ENCODE measurements around the gene NT5M. TPM values are rescaled to one million over a fixed set of nuclear protein-coding genes. Genes with fewer than 3 reads are reported as not detected.

Gene NT5M
- total and polyA plus RNA-seq, 9 of the 15 experiments (the other 6 are each of a cell fraction or from before 2014, with no cell fraction given): 0.24 to 10.1 (median 3.4) TPM

GRCh38 chr17:17370711-17371110, 67.5 kb downstream of the NT5M start:
- FAIRE-seq (no peak), DNase-seq (ENCODE audit: extremely low read depth in 1 of 4, low spot score in 3 of 4) (no peak), ATAC-seq (no peak)
- intact Hi-C loops (cut with micrococcal nuclease) (no loop called here), in situ Hi-C loops (cut with MboI) (no loop called here)
- no peak overlapping the region for H3K4me3 ChIP-seq
- H3K27me3 ChIP-seq (ENCODE audit: control insufficient read depth in 2 of 2, insufficient read depth in 2 of 2, low read length in 2 of 2): peaks cover 4 to 42% of the 10 kb centered on the region in 2 experiments; a peak in 3 of 5 replicates
- 0 out of 2 replicates have a peak, but pooled peaks cover 2% of the 10 kb centered on the region for H3K9me3 ChIP-seq (replicated peaks; ENCODE audit: control insufficient read depth, insufficient read depth, low read depth, low read length)
- H2AFZ ChIP-seq (ENCODE audit: low read depth, low read length): no peak overlapping the region
- H3K36me3 ChIP-seq (ENCODE audit: control insufficient read depth, insufficient read depth, low read length): no peaks in the 10 kb centered on the region
- no peak overlapping the region for H3K27ac ChIP-seq (ENCODE audit: extremely low read depth, low read depth, low read length)
- CTCF ChIA-PET (ENCODE audit: low intra/inter-chr PET ratio): no interaction called here
- no peaks in the 10 kb centered on the region for H3K79me2 ChIP-seq (ENCODE audit: control insufficient read depth, insufficient read depth, low read length)
- H3K4me2 ChIP-seq (ENCODE audit: insufficient read depth, low read length): no peak overlapping the region
- 9% methylated on average over 5 of the region's 6 CpGs for WGBS (ENCODE audit: insufficient coverage, low coverage, missing lambda C conversion rate)
- POLR2A ChIA-PET: no interaction called here
- no peaks in the 10 kb centered on the region for H4K20me1 ChIP-seq (replicated peaks; ENCODE audit: control insufficient read depth, insufficient read depth, low read length)
- no peak overlapping the region for H3K9ac ChIP-seq (ENCODE audit: insufficient read depth in 1 of 2, low read depth in 2 of 2, low read length in 2 of 2)
- no peaks in the 10 kb centered on the region for H3K9me1 ChIP-seq (ENCODE audit: control insufficient read depth, insufficient read depth, low read length)
- no TSS peak for BruUV-seq (replicated peaks)
- peaks cover 0 to 6% of the 10 kb centered on the region in 2 experiments; a peak in 2 of 5 replicates for H3K4me1 ChIP-seq (replicated peaks in 1 of 2; ENCODE audit: control insufficient read depth in 2 of 2, insufficient read depth in 2 of 2, low read length in 2 of 2)
- no peak for TF ChIP-seq JUNB (CRISPR knock-in tag; conservative IDR thresholded peaks at IDR 0.05)
- no peak for TF ChIP-seq FOS (IDR thresholded peaks at IDR 0.05; ENCODE audit: extremely low read depth, insufficient read length)

GRCh38 chr17:17372856-17373520, 69.8 kb downstream of the NT5M start:
- DNase-seq (ENCODE audit: extremely low read depth in 1 of 4, low spot score in 3 of 4) (no peak), FAIRE-seq (no peak), ATAC-seq (no peak)
- H3K36me3 ChIP-seq (ENCODE audit: control insufficient read depth, insufficient read depth, low read length): no peaks in the 10 kb centered on the region
- no peak overlapping the region for H3K27ac ChIP-seq (ENCODE audit: extremely low read depth, low read depth, low read length)
- H3K27me3 ChIP-seq (ENCODE audit: control insufficient read depth in 2 of 2, insufficient read depth in 2 of 2, low read length in 2 of 2): peaks cover 13 to 40% of the 10 kb centered on the region in 2 experiments; a peak in 3 of 5 replicates
- no peak overlapping the region for H3K9ac ChIP-seq (ENCODE audit: insufficient read depth in 1 of 2, low read depth in 2 of 2, low read length in 2 of 2)
- no peaks in the 10 kb centered on the region for H3K79me2 ChIP-seq (ENCODE audit: control insufficient read depth, insufficient read depth, low read length)
- ChIA-PET CTCF (ENCODE audit: low intra/inter-chr PET ratio) (no interaction called here), POLR2A (no interaction called here)
- TF ChIP-seq ZNF280B (CRISPR knock-in tag; IDR thresholded peaks at IDR 0.05) (no peak), NELFE (IDR thresholded peaks at IDR 0.05; ENCODE audit: insufficient read depth, insufficient read length) (no peak), TCF15 (CRISPR knock-in tag; IDR thresholded peaks at IDR 0.05) (no peak), ARID3A (IDR thresholded peaks at IDR 0.05; ENCODE audit: borderline replicate concordance, low read depth, low read length) (no peak)
- 0% methylated on average over 7 of the region's 11 CpGs for WGBS (ENCODE audit: insufficient coverage, low coverage, missing lambda C conversion rate)
- no peaks in the 10 kb centered on the region for H3K9me1 ChIP-seq (ENCODE audit: control insufficient read depth, insufficient read depth, low read length)
- no peaks in the 10 kb centered on the region; a peak in 1 of 5 replicates for H3K4me1 ChIP-seq (replicated peaks in 1 of 2; ENCODE audit: control insufficient read depth in 2 of 2, insufficient read depth in 2 of 2, low read length in 2 of 2)
- no peak overlapping the region for H3K4me2 ChIP-seq (ENCODE audit: insufficient read depth, low read length)
- no peaks in the 10 kb centered on the region for H3K9me3 ChIP-seq (replicated peaks; ENCODE audit: control insufficient read depth, insufficient read depth, low read depth, low read length)
- H2AFZ ChIP-seq (ENCODE audit: low read depth, low read length): no peak overlapping the region
- H3K4me3 ChIP-seq: no peak overlapping the region
- in situ Hi-C loops (cut with MboI) (no loop called here), intact Hi-C loops (cut with micrococcal nuclease) (no loop called here)
- no TSS peak for BruUV-seq (replicated peaks)
- no peaks in the 10 kb centered on the region for H4K20me1 ChIP-seq (replicated peaks; ENCODE audit: control insufficient read depth, insufficient read depth, low read length)

Measured in K562 (cell line).